Panc1 (cell line): ENCODE measurements around the gene PTGER4.

Experiments
- CTCF ChIP-seq: fragments of 450-650 bp; IDR thresholded peaks from 2 replicates; pipeline ENCODE4 v1.5.1; 2017; ENCODE audit warnings: mild to moderate bottlenecking
- SIN3A ChIP-seq: IDR thresholded peaks from 2 replicates; pipeline ENCODE4 v1.6.1; 2012; ENCODE audit warnings: low read depth, mild to moderate bottlenecking, low read length, moderate library complexity, borderline replicate concordance; ENCODE audit not compliant: insufficient read depth
- TCF7L2 ChIP-seq: IDR thresholded peaks from 2 replicates; pipeline ENCODE4 v1.6.1; 2011; ENCODE audit warnings: mild to moderate bottlenecking, low read depth, low read length, inconsistent platforms

- no peak for TF ChIP-seq CTCF
- no peak for TF ChIP-seq TCF7L2
- TF ChIP-seq SIN3A = no peak
Measured at GRCh38 chr5:40669606-40670390, 9.9 kb upstream of the PTGER4 start.
